ENCODE data around the gene CACNA1B.
"Not testable (repeated sequence)": the region's sequence is repeated elsewhere in the genome, so short reads cannot be mapped to it uniquely, and the experiment has no call there.

Gene CACNA1B

GRCh38 chr9:137890768-137891587 is 13.4 kb downstream of the CACNA1B start:
- not testable (repeated sequence) for DNase-seq

- no peak for DNase-seq
These were observed 14.2 kb downstream of the CACNA1B start for GRCh38 chr9:137891588-137892423.

GRCh38 chr9:137892424-137893191 is 15.0 kb downstream of the CACNA1B start:
- no peak for DNase-seq

GRCh38 chr9:137893670-137894069 is 16.1 kb downstream of the CACNA1B start:
- DNase-seq = no peak

- DNase-seq = no peak
These were observed 22.2 kb downstream of the CACNA1B start for GRCh38 chr9:137899551-137900360.

GRCh38 chr9:137900584-137901310 is 23.2 kb downstream of the CACNA1B start:
- DNase-seq = no peak

- DNase-seq = no peak
These were observed 25.1 kb downstream of the CACNA1B start for GRCh38 chr9:137902646-137903045.

- DNase-seq = no peak
These were observed 28.2 kb downstream of the CACNA1B start for GRCh38 chr9:137905740-137906139.

- no peak for DNase-seq
These were observed 30.2 kb downstream of the CACNA1B start for GRCh38 chr9:137907776-137908175.

- DNase-seq = no peak
These were observed 35.1 kb downstream of the CACNA1B start for GRCh38 chr9:137912671-137913070.

- no peak for DNase-seq
These were observed 35.5 kb downstream of the CACNA1B start for GRCh38 chr9:137913132-137913531.

GRCh38 chr9:137913771-137914767 is 36.5 kb downstream of the CACNA1B start:
- DNase-seq = no peak

- DNase-seq = no peak
These were observed 39.0 kb downstream of the CACNA1B start for GRCh38 chr9:137916540-137916939.

- no peak for DNase-seq
These were observed 39.5 kb downstream of the CACNA1B start for GRCh38 chr9:137917116-137917515.

GRCh38 chr9:137917795-137918194 is 40.2 kb downstream of the CACNA1B start:
- no peak for DNase-seq

- no peak for DNase-seq
These were observed 40.9 kb downstream of the CACNA1B start for GRCh38 chr9:137918331-137919094.

- no peak for DNase-seq
These were observed 41.5 kb downstream of the CACNA1B start for GRCh38 chr9:137919095-137919465.

GRCh38 chr9:137919649-137920141 is 42.1 kb downstream of the CACNA1B start:
- no peak for DNase-seq

- DNase-seq = no peak
These were observed 43.2 kb downstream of the CACNA1B start for GRCh38 chr9:137920753-137921152.
